ENCODE data around the gene TCEA2.

- TF ChIP-seq CTCF (conservative IDR thresholded peaks at IDR 0.05 in 1 of 2, IDR thresholded peaks at IDR 0.05 in 1 of 2; ENCODE audit: extremely low read depth in 1 of 2, insufficient read depth in 1 of 2, low read depth in 1 of 2, low read length in 2 of 2) (no peak), EZH2 (IDR thresholded peaks at IDR 0.05; ENCODE audit: borderline replicate concordance, low read length) (no peak)
These were observed 1.2 kb downstream of the TCEA2 start for GRCh38 chr20:64064145-64064698.
